Fibroblast of lung (primary cell): Measurements from ENCODE around the gene NDUFV2. TPM values are rescaled to one million over a fixed set of nuclear protein-coding genes. Genes with fewer than 3 reads are reported as not detected.

Experiments
- DNase-seq, 2 donors: peaks; one replicate each; pipeline versions ENCODE4 v3.0.0 to v3.0.0-alpha.2; 2010; ENCODE audit warnings: low read depth in 2 of 2
- H2AFZ ChIP-seq: 2 replicates; pipeline ENCODE4 v1.5.1; 2012; ENCODE audit warnings: low read length, control low read depth, inconsistent platforms
- H3K27ac ChIP-seq: 2 replicates; pipeline ENCODE4 v1.5.1; 2011; ENCODE audit warnings: low read length, control low read depth; ENCODE audit not compliant: insufficient read depth
- H3K27me3 ChIP-seq: 2 replicates; pipeline ENCODE4 v1.5.1; 2011; ENCODE audit warnings: mild to moderate bottlenecking, low read length; ENCODE audit not compliant: control insufficient read depth, insufficient read depth
- H3K36me3 ChIP-seq: 2 replicates; pipeline ENCODE4 v1.5.1; 2011; ENCODE audit warnings: low read length; ENCODE audit not compliant: control insufficient read depth, insufficient read depth
- H3K4me1 ChIP-seq: 2 replicates; pipeline ENCODE4 v1.5.1; 2011; ENCODE audit warnings: low read length; ENCODE audit not compliant: control insufficient read depth, insufficient read depth; ENCODE audit errors: extremely low read depth
- H3K4me2 ChIP-seq: 2 replicates; pipeline ENCODE4 v1.5.1; 2011; ENCODE audit warnings: low read length, control low read depth; ENCODE audit not compliant: insufficient read depth; ENCODE audit errors: extremely low read depth
- H3K4me3 ChIP-seq, 4 experiments: fragments of 200-600 bp in 1 of 4; sonication (generic) in 1 of 4; replicated peaks in 1 of 4; 2 replicates each; pipeline ENCODE4 v1.5.1; 2011 to 2016; ENCODE audit warnings: low read length in 4 of 4, low read depth in 3 of 4, mild to moderate bottlenecking in 3 of 4, control low read depth in 2 of 4, inconsistent platforms in 1 of 4, mixed read lengths in 1 of 4; ENCODE audit not compliant: insufficient read depth in 1 of 4; ENCODE audit errors: control extremely low read depth in 1 of 4
- H3K79me2 ChIP-seq: 2 replicates; pipeline ENCODE4 v1.5.1; 2012; ENCODE audit warnings: mild to moderate bottlenecking, low read length, inconsistent platforms; ENCODE audit not compliant: control insufficient read depth, insufficient read depth
- H3K9ac ChIP-seq: 2 replicates; pipeline ENCODE4 v1.5.1; 2011; ENCODE audit warnings: mild to moderate bottlenecking, low read length, control low read depth; ENCODE audit not compliant: insufficient read depth
- H3K9me3 ChIP-seq: 2 replicates; pipeline ENCODE4 v1.5.1; 2012; ENCODE audit warnings: low read depth, low read length; ENCODE audit not compliant: control insufficient read depth, insufficient read depth
- H4K20me1 ChIP-seq: 2 replicates; pipeline ENCODE4 v1.5.1; 2011; ENCODE audit warnings: low read length; ENCODE audit not compliant: control insufficient read depth, insufficient read depth; ENCODE audit errors: extremely low read depth
- CTCF ChIP-seq, 2 donors: IDR thresholded peaks in 1 of 2; conservative IDR thresholded peaks in 1 of 2; 1 replicate in 1 of 2; 2 replicates in 1 of 2; pipeline ENCODE4 v1.5.1; 2011 to 2012; ENCODE audit warnings: low read length in 2 of 2, control low read depth in 1 of 2, inconsistent platforms in 1 of 2, low read depth in 1 of 2, mild to moderate bottlenecking in 1 of 2
- EZH2 ChIP-seq: IDR thresholded peaks from 2 replicates; pipeline ENCODE4 v1.5.1; 2012; ENCODE audit warnings: low read length, control low read depth, mild to moderate bottlenecking; ENCODE audit errors: missing control alignments
- polyA minus RNA-seq: library from RNA; depleted of rRNA, polyadenylated mRNA; stranded (reverse); fragments of >200 nt; gene quantifications from 2 replicates; pipeline ENCODE4 v1.2.3, GENCODE V29; 2011; ENCODE audit warnings: low replicate concordance
- polyA plus RNA-seq, 2 donors: library from polyadenylated mRNA; depleted of rRNA in 1 of 2; stranded (reverse) in 1 of 2; unstranded in 1 of 2; fragments of >200 nt; gene quantifications; 2 replicates each; pipeline ENCODE4 v1.2.1, GENCODE V29; 2011 to 2012; ENCODE audit warnings: missing spikeins in 1 of 2
- total RNA-seq: library from RNA; depleted of rRNA; stranded (reverse); fragments of >200 nt; gene quantifications from 2 replicates; pipeline ENCODE4 v1.2.1, GENCODE V29; 2014

NDUFV2 gene
- total RNA-seq = 89.6 and 97.3 TPM in 2 replicates
- 128 and 133 TPM in 2 replicates for polyA plus RNA-seq
- 156 and 174 TPM in 2 replicates for polyA plus RNA-seq (2012)
- polyA minus RNA-seq = 6.8 and 9.9 TPM in 2 replicates

DNA sequence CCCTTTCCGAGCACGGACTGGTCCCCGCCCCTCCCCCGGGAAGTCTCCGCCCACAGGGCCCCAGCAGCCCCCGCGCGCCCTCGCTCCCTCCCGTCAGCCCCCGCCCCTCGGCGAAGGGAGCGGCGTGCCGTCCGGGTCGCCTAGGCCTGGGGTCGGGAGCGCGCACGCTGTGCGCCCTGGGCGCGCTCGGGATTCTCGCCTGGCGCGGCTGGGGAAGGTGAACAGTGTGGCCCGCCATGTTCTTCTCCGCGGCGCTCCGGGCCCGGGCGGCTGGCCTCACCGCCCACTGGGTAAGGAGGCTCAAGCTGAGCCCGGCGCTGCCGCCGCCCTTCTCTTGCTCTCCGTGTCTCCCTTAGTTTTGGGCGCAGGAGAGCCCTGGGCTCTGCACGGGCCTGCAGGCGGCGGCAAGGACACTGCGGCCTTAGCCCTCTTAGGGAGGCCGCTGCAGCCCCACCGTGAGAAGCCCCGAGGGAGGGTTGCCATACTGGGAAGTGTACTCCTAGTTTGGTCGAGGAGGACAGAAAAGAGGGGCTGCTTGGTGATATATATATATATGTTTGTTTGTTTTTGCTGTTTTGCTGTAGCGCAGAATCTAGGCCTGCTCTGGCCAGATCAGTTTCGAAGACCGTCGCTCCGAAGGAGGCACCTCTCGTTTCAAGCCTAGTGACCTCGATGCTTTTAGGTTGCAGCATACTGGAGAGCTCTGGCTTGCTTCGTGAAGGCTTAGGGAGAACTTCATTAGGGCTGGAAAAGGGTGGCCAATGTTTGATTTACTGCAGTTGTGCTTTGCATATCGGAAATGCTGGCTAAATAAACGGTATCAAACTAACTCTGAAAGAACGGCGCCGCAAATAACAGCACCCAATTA, at the start of gene NDUFV2:
NDUFV2 (plus strand) TSS at position 192 of the 868 bp plus-strand sequence; CDS start at position 237, 45 bp downstream.
- H3K27ac ChIP-seq = peak within 1 kb of the TSS; percentile 86
- DNase-seq = peak; percentile 93 to 94
- no peaks in the 10 kb centered on the region for H4K20me1 ChIP-seq
- no peak within 1 kb of the TSS for H2AFZ ChIP-seq
- H3K9ac ChIP-seq = peak within 1 kb of the TSS; percentile 85
- H3K4me3 ChIP-seq = peak within 1 kb of the TSS; percentile 48 to 90 (median 74)
- peak within 1 kb of the TSS; percentile 71 for H3K4me2 ChIP-seq
- no peak for TF ChIP-seq CTCF (conservative IDR thresholded peaks at IDR 0.05 in 1 of 2, IDR thresholded peaks at IDR 0.05 in 1 of 2; ENCODE audit: low read depth in 1 of 2, low read length in 2 of 2)
- no peak for TF ChIP-seq EZH2
- H3K27me3 ChIP-seq = no peaks in the 10 kb centered on the region
- H3K36me3 ChIP-seq = no peaks in the 10 kb centered on the region
- peaks cover 8% of the 10 kb centered on the region for H3K4me1 ChIP-seq
- H3K9me3 ChIP-seq = no peaks in the 10 kb centered on the region
- peaks cover 52% of the 10 kb centered on the region for H3K79me2 ChIP-seq

GRCh38 chr18:9053814-9054213, 48.7 kb upstream of the NDUFV2 start:
- H3K9ac ChIP-seq = no peak overlapping the region
- H3K9me3 ChIP-seq = no peaks in the 10 kb centered on the region
- no peak overlapping the region for H2AFZ ChIP-seq
- H3K79me2 ChIP-seq = no peaks in the 10 kb centered on the region
- H3K4me1 ChIP-seq = peaks cover 2% of the 10 kb centered on the region
- H3K27ac ChIP-seq = no peak overlapping the region
- no peak for DNase-seq
- no peaks in the 10 kb centered on the region for H4K20me1 ChIP-seq
- H3K4me3 ChIP-seq = no peak overlapping the region
- TF ChIP-seq CTCF (conservative IDR thresholded peaks at IDR 0.05 in 1 of 2, IDR thresholded peaks at IDR 0.05 in 1 of 2; ENCODE audit: low read depth in 1 of 2, low read length in 2 of 2) (no peak), EZH2 (no peak)
- no peaks in the 10 kb centered on the region for H3K27me3 ChIP-seq
- H3K4me2 ChIP-seq = no peak overlapping the region
- no peaks in the 10 kb centered on the region for H3K36me3 ChIP-seq

DNA sequence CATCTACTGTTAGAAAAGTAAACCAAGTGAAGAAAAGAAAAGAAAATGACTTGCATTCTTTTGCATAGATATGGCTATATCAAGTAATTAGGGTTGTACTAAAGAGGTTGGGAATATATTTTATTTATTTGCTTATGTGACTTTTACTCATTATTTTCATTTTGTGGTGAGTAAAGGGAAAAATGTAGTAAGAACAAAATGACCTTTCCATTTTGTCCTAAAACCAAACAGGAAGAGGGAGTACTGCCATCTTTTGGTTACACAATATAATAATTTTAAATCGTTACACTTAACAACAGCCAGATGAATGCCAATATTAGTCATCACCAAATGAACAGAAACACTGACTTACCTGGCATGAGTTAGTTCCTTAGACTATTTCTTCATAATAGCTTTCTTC, 47.3 kb upstream of the NDUFV2 start:
- Histone ChIP-seq H3K36me3 (no peaks in the 10 kb centered on the region), H3K4me2 (no peak overlapping the region), H3K79me2 (no peaks in the 10 kb centered on the region), H2AFZ (no peak overlapping the region), H3K4me3 (no peak overlapping the region), H3K9ac (no peak overlapping the region), H3K27me3 (no peaks in the 10 kb centered on the region), H3K4me1 (peaks cover 2% of the 10 kb centered on the region), H4K20me1 (no peaks in the 10 kb centered on the region), H3K9me3 (no peaks in the 10 kb centered on the region), H3K27ac (no peak overlapping the region)
- TF ChIP-seq CTCF (conservative IDR thresholded peaks at IDR 0.05 in 1 of 2, IDR thresholded peaks at IDR 0.05 in 1 of 2; ENCODE audit: low read depth in 1 of 2, low read length in 2 of 2) (peak in 1 of 2 donors; percentile 22), EZH2 (no peak)
- DNase-seq = peak; percentile 85 to 90
